HepG2 (cell line): ENCODE measurements around the gene PAFAH1B2. TPM values are rescaled to one million over a fixed set of nuclear protein-coding genes. Genes with fewer than 3 reads are reported as not detected.

Source experiments
- ATAC-seq: fragments of 200-7000 bp; cut with Tn5 transposase; 3 replicates; pipeline ENCODE4 v1.9.1; 2020; ENCODE audit warnings: mild to moderate bottlenecking, moderate library complexity
- BruUV-seq: library from RNA; stranded (reverse); fragments of 400-500 nt; replicated peaks from 2 replicates; lab custom pipeline; 2021; lab: Mats Ljungman, UMichigan
- CTCF ChIA-PET: fragments of 300-600 bp; formaldehyde crosslinking; extraction: SDS; loops from one replicate; lab custom pipeline; 2021; ENCODE audit warnings: low total read pairs, inconsistent platforms, low intra/inter-chr PET ratio; lab: Yijun Ruan, JAX
- POLR2A ChIA-PET: fragments of 350-600 bp; sonication (Branson Sonifier 250); formaldehyde crosslinking; loops from one replicate; lab custom pipeline; 2020; ENCODE audit warnings: antibody characterized with exemption, inconsistent platforms; lab: Yijun Ruan, JAX
- DNase-seq: peaks from one replicate; pipeline ENCODE4 v3.0.0-alpha.2; 2015; ENCODE audit warnings: low spot score
- FAIRE-seq: peaks from 3 replicates; lab custom pipeline; 2011; peaks lifted over from hg19 to GRCh38; lab: Jason Lieb, UNC
- H2AFZ ChIP-seq: one replicate; pipeline ENCODE4 v1.6.1; 2011; ENCODE audit warnings: low read length, inconsistent platforms
- H3K27ac ChIP-seq: fragments of 300-600 bp; 3 replicates; pipeline ENCODE4 v1.8.0; 2011; ENCODE audit warnings: mixed run types, mild to moderate bottlenecking, mixed read lengths, low read length, inconsistent platforms; ENCODE audit not compliant: insufficient read depth; ENCODE audit errors: extremely low read length
- H3K27me3 ChIP-seq, 2 experiments: fragments of 200-600 bp in 1 of 2; 2 replicates in 1 of 2; 3 replicates in 1 of 2; pipeline versions ENCODE4 v1.6.0 to v1.8.0; 2011; ENCODE audit warnings: low read length in 2 of 2, mild to moderate bottlenecking in 2 of 2, moderate library complexity in 2 of 2, inconsistent platforms in 1 of 2; ENCODE audit not compliant: insufficient read depth in 2 of 2, control insufficient read depth in 1 of 2
- H3K36me3 ChIP-seq, 2 experiments: fragments of 200-600 bp in 1 of 2; replicated peaks in 1 of 2; 2 replicates in 1 of 2; 3 replicates in 1 of 2; pipeline versions ENCODE4 v1.5.1 to v1.8.0; 2011; ENCODE audit warnings: low read length in 2 of 2, inconsistent platforms in 1 of 2; ENCODE audit not compliant: insufficient read depth in 2 of 2, control insufficient read depth in 1 of 2
- H3K4me1 ChIP-seq: 2 replicates; pipeline ENCODE4 v1.5.1; 2012; ENCODE audit warnings: low read length, inconsistent platforms; ENCODE audit not compliant: insufficient read depth
- H3K4me2 ChIP-seq: 2 replicates; pipeline ENCODE4 v1.6.0; 2011; ENCODE audit warnings: low read depth, low read length, inconsistent platforms
- H3K4me3 ChIP-seq, 3 experiments: fragments of 200-600 bp in 1 of 3; sonication (generic), shearing (Covaris generic) in 1 of 3; replicated peaks in 1 of 3; 2 replicates each; pipeline ENCODE4 v1.5.1; 2011 to 2016; ENCODE audit warnings: low read length in 3 of 3, inconsistent platforms in 2 of 3, low read depth in 2 of 3, mild to moderate bottlenecking in 2 of 3, control low read depth in 1 of 3, mixed read lengths in 1 of 3; ENCODE audit not compliant: insufficient read depth in 1 of 3
- H3K79me2 ChIP-seq: one replicate; pipeline ENCODE4 v1.6.1; 2011; ENCODE audit warnings: low read length, inconsistent platforms; ENCODE audit not compliant: insufficient read depth
- H3K9ac ChIP-seq: 2 replicates; pipeline ENCODE4 v1.6.0; 2011; ENCODE audit warnings: mild to moderate bottlenecking, low read depth, low read length, inconsistent platforms; ENCODE audit not compliant: insufficient read depth
- H3K9me3 ChIP-seq: 2 replicates; pipeline ENCODE4 v1.5.1; 2012; ENCODE audit warnings: mild to moderate bottlenecking, low read length
- H4K20me1 ChIP-seq: 2 replicates; pipeline ENCODE4 v1.6.0; 2011; ENCODE audit warnings: inconsistent platforms, mild to moderate bottlenecking, low read length, moderate library complexity; ENCODE audit not compliant: insufficient read depth
- GLI4 ChIP-seq: sonication (generic); formaldehyde crosslinking; IDR thresholded peaks from 2 replicates; pipeline ENCODE4 v1.5.1; 2020; ENCODE audit warnings: missing genetic modification reagents, mild to moderate bottlenecking, moderate library complexity, borderline replicate concordance
- HHEX ChIP-seq: IDR thresholded peaks from 2 replicates; pipeline ENCODE4 v1.6.1; 2016; ENCODE audit warnings: control low read depth
- ISX ChIP-seq: sonication (generic); formaldehyde crosslinking; conservative IDR thresholded peaks from 2 replicates; pipeline ENCODE4 v1.5.0; 2020; ENCODE audit warnings: missing genetic modification reagents
- MAF1 ChIP-seq: sonication (generic); formaldehyde crosslinking; IDR thresholded peaks from 2 replicates; pipeline ENCODE4 v1.5.0; 2020; ENCODE audit warnings: missing genetic modification reagents, borderline replicate concordance
- NFE2L2 ChIP-seq: fragments of 150-350 bp; IDR thresholded peaks from 2 replicates; pipeline ENCODE4 v1.6.1; 2014; ENCODE audit warnings: low read length
- PTBP1 ChIP-seq: fragments of 200-400 bp; formaldehyde crosslinking; IDR thresholded peaks from 2 replicates; pipeline ENCODE4 v1.6.1; 2018; ENCODE audit warnings: low read length, low read depth; ENCODE audit not compliant: poor library complexity, severe bottlenecking
- TOPORS ChIP-seq: sonication (generic); formaldehyde crosslinking; IDR thresholded peaks from 2 replicates; pipeline ENCODE4 v1.8.0; 2023; ENCODE audit warnings: mild to moderate bottlenecking, missing genetic modification reagents
- ZNF331 ChIP-seq: sonication (generic); formaldehyde crosslinking; IDR thresholded peaks from 2 replicates; pipeline ENCODE4 v1.4.0; 2020; ENCODE audit warnings: missing genetic modification reagents
- ZNF501 ChIP-seq: sonication (generic); formaldehyde crosslinking; IDR thresholded peaks from 2 replicates; pipeline ENCODE4 v1.5.1; 2020; ENCODE audit warnings: mild to moderate bottlenecking, moderate library complexity, missing genetic modification reagents
- ZNF652 ChIP-seq: IDR thresholded peaks from 2 replicates; pipeline ENCODE4 v1.6.1; 2016; ENCODE audit warnings: low read depth, borderline replicate concordance
- ZNF720 ChIP-seq: sonication (generic); formaldehyde crosslinking; IDR thresholded peaks from 2 replicates; pipeline ENCODE4 v1.4.0; 2020; ENCODE audit warnings: missing genetic modification reagents
- ZSCAN20 ChIP-seq: sonication (generic); formaldehyde crosslinking; IDR thresholded peaks from 2 replicates; pipeline ENCODE4 v1.4.0; 2020; ENCODE audit warnings: missing genetic modification reagents, mild to moderate bottlenecking, borderline replicate concordance
- WGBS: methylation state at CpG from one replicate; pipeline ENCODE4 v1.1.6; 2017; ENCODE audit warnings: low lambda C conversion rate; 5-methylcytosine and 5-hydroxymethylcytosine counted together
- in situ Hi-C: cut with HindIII; loops from 2 replicates; pipeline ENCODE4 v1.10.0; 2017; ENCODE audit warnings: low pct_unique_long_range_greater_than_20kb; ENCODE audit not compliant: extremely low pct_ligation_motif_present
- intact Hi-C: fragments of 100-400 bp; cut with micrococcal nuclease; formaldehyde crosslinking; loops from one replicate; pipeline ENCODE4 v1.10.0; 2022; ENCODE audit not compliant: unreplicated experiment
- polyA plus RNA-seq, 8 experiments: library from polyadenylated mRNA; depleted of rRNA in 3 of 8; stranded (reverse) in 7 of 8; unstranded in 1 of 8; fragments of >200 nt; fragmentation: Illumina TruSeq in 4 of 8; extraction: Trizol in 4 of 8; gene quantifications; 2 replicates each; pipeline versions ENCODE4 v1.2.1 to v1.2.3, GENCODE V29; 2011 to 2016; ENCODE audit warnings: low read depth in 4 of 8, missing spikeins in 1 of 8, mixed read lengths in 1 of 8; ENCODE audit not compliant: insufficient read depth in 1 of 8
- total RNA-seq, 5 experiments: library from RNA; depleted of rRNA; stranded (reverse); fragments of >200 nt; fragmentation: Illumina TruSeq; extraction: Trizol; gene quantifications; 2 replicates each; pipeline ENCODE4 v1.2.3, GENCODE V29; 2016; ENCODE audit warnings: low read depth in 1 of 5
- TF ChIP-seq, protein P1 (sequence below): sonication (generic); formaldehyde crosslinking; IDR thresholded peaks from 2 replicates; pipeline ENCODE4 v1.4.0; 2020; ENCODE audit warnings: missing genetic modification reagents, borderline replicate concordance
- TF ChIP-seq, protein P2 (sequence below): sonication (generic); formaldehyde crosslinking; IDR thresholded peaks from 2 replicates; pipeline ENCODE4 v1.4.0; 2020; ENCODE audit warnings: mild to moderate bottlenecking, missing genetic modification reagents
- TF ChIP-seq, protein P3 (sequence below): sonication (generic); formaldehyde crosslinking; IDR thresholded peaks from 2 replicates; pipeline ENCODE4 v1.4.0; 2020; ENCODE audit warnings: missing genetic modification reagents
- TF ChIP-seq, protein P4 (sequence below): sonication (generic); formaldehyde crosslinking; IDR thresholded peaks from 2 replicates; pipeline ENCODE4 v1.9.0; 2022; ENCODE audit warnings: missing genetic modification reagents, mild to moderate bottlenecking, borderline replicate concordance
- TF ChIP-seq, protein P5 (sequence below): sonication (generic); formaldehyde crosslinking; IDR thresholded peaks from 2 replicates; pipeline ENCODE4 v1.5.1; 2020; ENCODE audit warnings: missing genetic modification reagents, mild to moderate bottlenecking, borderline replicate concordance

The PAFAH1B2 gene
- total and polyA plus RNA-seq, 2 of the 13 experiments (the other 11 are each of a cell fraction or from before 2014, with no cell fraction given) = 28.8 to 104 TPM

DNA sequence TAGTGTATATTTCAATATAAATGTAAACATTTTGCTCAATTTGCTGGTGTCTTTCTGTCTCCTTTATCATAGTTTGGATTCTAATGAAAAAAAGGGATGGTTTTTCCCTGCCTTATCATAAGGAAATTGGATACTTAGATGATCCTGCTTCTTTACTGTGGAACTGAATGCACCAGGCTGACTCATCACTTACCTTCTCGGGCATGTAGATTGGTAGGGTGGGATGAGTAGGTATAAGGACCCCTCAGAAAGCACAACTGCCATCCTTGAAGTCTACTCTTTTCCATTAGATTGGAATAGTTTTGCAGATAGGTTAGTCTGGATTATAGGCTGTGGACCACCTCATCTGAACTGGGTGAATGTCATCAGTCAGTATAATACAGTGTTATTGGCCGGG lies 26.9 kb downstream of the PAFAH1B2 start:
- no peaks in the 10 kb centered on the region for H3K27me3 ChIP-seq
- CTCF ChIA-PET = no interaction called here
- H3K4me1 ChIP-seq = peaks cover 19% of the 10 kb centered on the region; the same call in 1 of the 2 replicates
- POLR2A ChIA-PET = interaction anchor here (1.6 kb wide), 1 partner anchor 8 kb away, joined by 4 read pairs; the partner anchor contains the start of gene SIDT2
- no peak for ATAC-seq
- no TSS peak for BruUV-seq
- no peak overlapping the region for H3K4me3 ChIP-seq
- intact Hi-C loops = no loop called here
- no peaks in the 10 kb centered on the region for H3K9me3 ChIP-seq
- 97% methylated on average over 2 of the region's 2 CpGs for WGBS
- H3K79me2 ChIP-seq = no peaks in the 10 kb centered on the region
- H3K9ac ChIP-seq = no peak overlapping the region
- H4K20me1 ChIP-seq = no peaks in the 10 kb centered on the region
- H3K27ac ChIP-seq = no peak overlapping the region
- DNase-seq = no peak
- H3K36me3 ChIP-seq = peaks cover 7 to 36% of the 10 kb centered on the region in 2 experiments; a peak in 4 of 5 replicates
- in situ Hi-C loops = no loop called here
- FAIRE-seq = no peak
- H2AFZ ChIP-seq = no peak overlapping the region
- H3K4me2 ChIP-seq = no peak overlapping the region
- TF ChIP-seq, protein P1, sequence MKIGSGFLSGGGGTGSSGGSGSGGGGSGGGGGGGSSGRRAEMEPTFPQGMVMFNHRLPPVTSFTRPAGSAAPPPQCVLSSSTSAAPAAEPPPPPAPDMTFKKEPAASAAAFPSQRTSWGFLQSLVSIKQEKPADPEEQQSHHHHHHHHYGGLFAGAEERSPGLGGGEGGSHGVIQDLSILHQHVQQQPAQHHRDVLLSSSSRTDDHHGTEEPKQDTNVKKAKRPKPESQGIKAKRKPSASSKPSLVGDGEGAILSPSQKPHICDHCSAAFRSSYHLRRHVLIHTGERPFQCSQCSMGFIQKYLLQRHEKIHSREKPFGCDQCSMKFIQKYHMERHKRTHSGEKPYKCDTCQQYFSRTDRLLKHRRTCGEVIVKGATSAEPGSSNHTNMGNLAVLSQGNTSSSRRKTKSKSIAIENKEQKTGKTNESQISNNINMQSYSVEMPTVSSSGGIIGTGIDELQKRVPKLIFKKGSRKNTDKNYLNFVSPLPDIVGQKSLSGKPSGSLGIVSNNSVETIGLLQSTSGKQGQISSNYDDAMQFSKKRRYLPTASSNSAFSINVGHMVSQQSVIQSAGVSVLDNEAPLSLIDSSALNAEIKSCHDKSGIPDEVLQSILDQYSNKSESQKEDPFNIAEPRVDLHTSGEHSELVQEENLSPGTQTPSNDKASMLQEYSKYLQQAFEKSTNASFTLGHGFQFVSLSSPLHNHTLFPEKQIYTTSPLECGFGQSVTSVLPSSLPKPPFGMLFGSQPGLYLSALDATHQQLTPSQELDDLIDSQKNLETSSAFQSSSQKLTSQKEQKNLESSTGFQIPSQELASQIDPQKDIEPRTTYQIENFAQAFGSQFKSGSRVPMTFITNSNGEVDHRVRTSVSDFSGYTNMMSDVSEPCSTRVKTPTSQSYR (CRISPR knock-in tag) = no peak
- TF ChIP-seq GLI4 (no peak), ISX (CRISPR knock-in tag) (no peak), PTBP1 (no peak), ZNF331 (CRISPR knock-in tag) (no peak), ZSCAN20 (CRISPR knock-in tag) (no peak), HHEX (CRISPR knock-in tag) (no peak), ZNF652 (CRISPR knock-in tag) (no peak), MAF1 (no peak), NFE2L2 (no peak), ZNF720 (CRISPR knock-in tag) (no peak), TOPORS (CRISPR knock-in tag) (no peak), ZNF501 (CRISPR knock-in tag) (no peak)
- TF ChIP-seq, protein P2, sequence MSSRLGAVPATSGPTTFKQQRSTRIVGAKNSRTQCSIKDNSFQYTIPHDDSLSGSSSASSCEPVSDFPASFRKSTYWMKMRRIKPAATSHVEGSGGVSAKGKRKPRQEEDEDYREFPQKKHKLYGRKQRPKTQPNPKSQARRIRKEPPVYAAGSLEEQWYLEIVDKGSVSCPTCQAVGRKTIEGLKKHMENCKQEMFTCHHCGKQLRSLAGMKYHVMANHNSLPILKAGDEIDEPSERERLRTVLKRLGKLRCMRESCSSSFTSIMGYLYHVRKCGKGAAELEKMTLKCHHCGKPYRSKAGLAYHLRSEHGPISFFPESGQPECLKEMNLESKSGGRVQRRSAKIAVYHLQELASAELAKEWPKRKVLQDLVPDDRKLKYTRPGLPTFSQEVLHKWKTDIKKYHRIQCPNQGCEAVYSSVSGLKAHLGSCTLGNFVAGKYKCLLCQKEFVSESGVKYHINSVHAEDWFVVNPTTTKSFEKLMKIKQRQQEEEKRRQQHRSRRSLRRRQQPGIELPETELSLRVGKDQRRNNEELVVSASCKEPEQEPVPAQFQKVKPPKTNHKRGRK (CRISPR knock-in tag) = no peak
- TF ChIP-seq, protein P3, sequence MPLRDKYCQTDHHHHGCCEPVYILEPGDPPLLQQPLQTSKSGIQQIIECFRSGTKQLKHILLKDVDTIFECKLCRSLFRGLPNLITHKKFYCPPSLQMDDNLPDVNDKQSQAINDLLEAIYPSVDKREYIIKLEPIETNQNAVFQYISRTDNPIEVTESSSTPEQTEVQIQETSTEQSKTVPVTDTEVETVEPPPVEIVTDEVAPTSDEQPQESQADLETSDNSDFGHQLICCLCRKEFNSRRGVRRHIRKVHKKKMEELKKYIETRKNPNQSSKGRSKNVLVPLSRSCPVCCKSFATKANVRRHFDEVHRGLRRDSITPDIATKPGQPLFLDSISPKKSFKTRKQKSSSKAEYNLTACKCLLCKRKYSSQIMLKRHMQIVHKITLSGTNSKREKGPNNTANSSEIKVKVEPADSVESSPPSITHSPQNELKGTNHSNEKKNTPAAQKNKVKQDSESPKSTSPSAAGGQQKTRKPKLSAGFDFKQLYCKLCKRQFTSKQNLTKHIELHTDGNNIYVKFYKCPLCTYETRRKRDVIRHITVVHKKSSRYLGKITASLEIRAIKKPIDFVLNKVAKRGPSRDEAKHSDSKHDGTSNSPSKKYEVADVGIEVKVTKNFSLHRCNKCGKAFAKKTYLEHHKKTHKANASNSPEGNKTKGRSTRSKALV (CRISPR knock-in tag) = no peak
- TF ChIP-seq, protein P4, sequence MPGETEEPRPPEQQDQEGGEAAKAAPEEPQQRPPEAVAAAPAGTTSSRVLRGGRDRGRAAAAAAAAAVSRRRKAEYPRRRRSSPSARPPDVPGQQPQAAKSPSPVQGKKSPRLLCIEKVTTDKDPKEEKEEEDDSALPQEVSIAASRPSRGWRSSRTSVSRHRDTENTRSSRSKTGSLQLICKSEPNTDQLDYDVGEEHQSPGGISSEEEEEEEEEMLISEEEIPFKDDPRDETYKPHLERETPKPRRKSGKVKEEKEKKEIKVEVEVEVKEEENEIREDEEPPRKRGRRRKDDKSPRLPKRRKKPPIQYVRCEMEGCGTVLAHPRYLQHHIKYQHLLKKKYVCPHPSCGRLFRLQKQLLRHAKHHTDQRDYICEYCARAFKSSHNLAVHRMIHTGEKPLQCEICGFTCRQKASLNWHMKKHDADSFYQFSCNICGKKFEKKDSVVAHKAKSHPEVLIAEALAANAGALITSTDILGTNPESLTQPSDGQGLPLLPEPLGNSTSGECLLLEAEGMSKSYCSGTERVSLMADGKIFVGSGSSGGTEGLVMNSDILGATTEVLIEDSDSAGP (CRISPR knock-in tag) = no peak
- TF ChIP-seq, protein P5, sequence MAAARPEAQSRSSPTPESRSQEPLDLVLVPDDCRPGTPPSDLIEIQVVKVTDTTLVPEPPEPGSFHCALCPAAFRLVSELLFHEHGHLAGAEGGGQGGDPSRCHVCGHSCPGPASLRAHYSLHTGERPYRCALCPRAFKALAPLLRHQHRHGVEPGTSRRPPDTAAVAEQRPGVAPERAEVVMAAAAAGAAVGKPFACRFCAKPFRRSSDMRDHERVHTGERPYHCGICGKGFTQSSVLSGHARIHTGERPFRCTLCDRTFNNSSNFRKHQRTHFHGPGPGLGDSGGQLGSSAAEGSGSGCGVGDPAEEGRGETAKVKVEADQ (CRISPR knock-in tag) = no peak
